Measurements from ENCODE around the gene COLEC12.

DNA sequence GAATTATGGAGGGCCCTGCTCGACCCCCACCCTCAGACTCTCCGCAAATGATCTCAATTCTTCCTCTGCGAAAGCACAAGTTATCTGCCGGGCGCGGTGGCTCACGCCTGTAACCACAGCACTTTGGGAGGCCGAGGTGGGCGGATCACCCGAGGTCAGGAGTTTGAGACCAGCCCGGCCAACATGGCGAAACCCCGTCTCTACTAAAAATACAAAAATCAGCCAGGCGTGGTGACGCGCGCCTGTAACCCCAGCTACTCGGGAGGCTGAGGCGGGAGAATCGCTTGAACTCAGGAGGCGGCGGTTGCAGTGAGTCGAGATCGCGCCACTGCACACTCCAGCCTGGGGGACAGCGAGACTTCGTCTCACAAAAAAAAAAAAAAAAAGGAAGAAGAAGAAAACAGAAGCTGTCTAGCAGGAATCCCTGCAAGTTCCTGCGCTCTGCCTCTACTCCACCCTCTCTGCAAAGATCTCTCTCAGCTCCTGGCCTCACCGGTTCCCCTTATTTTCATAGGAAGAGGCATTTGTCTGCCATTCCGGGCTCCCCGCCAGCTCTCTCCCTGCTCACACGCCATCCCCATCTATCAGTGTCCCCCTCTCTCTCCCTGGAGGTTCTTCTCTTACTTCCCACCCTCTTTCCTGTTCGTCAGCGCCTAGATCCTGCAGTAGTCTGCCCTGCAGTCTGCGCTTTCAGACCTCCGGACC lies 13.5 kb upstream of the COLEC12 start:
- no peak for TF ChIP-seq CTCF (IDR thresholded peaks at IDR 0.05; ENCODE audit: extremely low read depth in 1 of 2, insufficient read depth in 1 of 2, low read depth in 1 of 2, low read length in 2 of 2)
- no peak for TF ChIP-seq MAX (IDR thresholded peaks at IDR 0.05; ENCODE audit: insufficient read depth, insufficient read length)
- TF ChIP-seq POLR2AphosphoS5 (IDR thresholded peaks at IDR 0.05; ENCODE audit: insufficient read depth, low read depth, low read length), result no peak
- TF ChIP-seq EZH2 (IDR thresholded peaks at IDR 0.05; ENCODE audit: borderline replicate concordance, low read depth, low read length, severe bottlenecking), result no peak
- TF ChIP-seq POLR2A (IDR thresholded peaks at IDR 0.05; ENCODE audit: low read depth, low read length), result no peak
- no peak for TF ChIP-seq JUN (IDR thresholded peaks at IDR 0.05; ENCODE audit: borderline replicate concordance, insufficient read depth, insufficient read length, low read depth)
- TF ChIP-seq MYC (IDR thresholded peaks at IDR 0.05; ENCODE audit: low read depth, low read length), result no peak
